Measurements from ENCODE around the gene CAMK1D. TPM values are rescaled to one million over a fixed set of nuclear protein-coding genes. Genes with fewer than 3 reads are reported as not detected.

The CAMK1D gene
- total and polyA plus RNA-seq, 2 of the 8 experiments (the other 6 are each of a cell fraction or from before 2014, with no cell fraction given): 3.5 to 10.6 TPM

DNA sequence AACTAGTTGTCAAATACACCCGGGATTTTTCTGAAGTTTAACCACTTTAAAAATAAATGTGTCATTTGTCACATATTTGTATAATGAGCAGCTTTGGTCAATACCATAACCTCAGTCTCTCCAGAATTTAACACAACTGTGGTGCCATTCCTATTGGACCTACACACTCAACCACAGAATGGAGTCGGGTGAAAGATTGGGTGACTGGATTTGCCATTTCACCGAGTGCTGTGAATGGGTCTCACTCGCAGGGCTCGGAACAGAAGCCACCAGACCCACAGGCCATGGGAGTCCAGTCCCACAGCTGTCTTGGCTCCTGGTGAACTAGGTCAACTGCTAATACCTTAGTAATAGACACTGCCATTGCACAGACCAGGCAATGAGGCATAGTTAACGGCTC, 353.8 kb downstream of the CAMK1D start:
- Histone ChIP-seq H2AFZ (ENCODE audit: low read length) (no peak overlapping the region), H3K27me3 (replicated peaks in 1 of 4; ENCODE audit: control insufficient read depth in 3 of 4, extremely low read depth in 1 of 4, insufficient read depth in 3 of 4, low read length in 3 of 4) (no peaks in the 10 kb centered on the region), H3K14ac (ENCODE audit: insufficient read length) (no peak overlapping the region), H3K23me2 (ENCODE audit: low read depth, low read length) (no peaks in the 10 kb centered on the region), H3K79me1 (ENCODE audit: low read depth, low read length) (no peaks in the 10 kb centered on the region), H3K27ac (ENCODE audit: low read depth, low read length) (no peak overlapping the region), H3K9me3 (ENCODE audit: insufficient read depth in 2 of 2, low read depth in 1 of 2, low read length in 1 of 2) (no peaks in the 10 kb centered on the region), H3K79me2 (ENCODE audit: control insufficient read depth in 1 of 2, insufficient read depth in 2 of 2, low read length in 2 of 2) (no peaks in the 10 kb centered on the region), H3K4me1 (replicated peaks in 1 of 4; ENCODE audit: control insufficient read depth in 3 of 4, insufficient read depth in 4 of 4, low read length in 3 of 4) (peaks cover 0 to 14% (median 4%) of the 10 kb centered on the region in 4 experiments; a peak in 3 of 7 replicates), H3K4me3 (ENCODE audit: extremely low read depth in 1 of 4, insufficient read depth in 2 of 4, low read depth in 3 of 4, low read length in 4 of 4) (no peak overlapping the region), H2BK120ac (replicated peaks; ENCODE audit: low read depth, low read length) (no peak overlapping the region), H2AK5ac (ENCODE audit: low read depth, low read length) (no peak overlapping the region), H4K8ac (ENCODE audit: extremely low read depth, insufficient read depth, low read length) (no peak overlapping the region), H2BK12ac (ENCODE audit: low read depth, low read length) (no peak overlapping the region), H2BK15ac (ENCODE audit: low read length) (no peak overlapping the region), H2BK20ac (ENCODE audit: low read length) (no peak overlapping the region), H3K18ac (ENCODE audit: extremely low read depth, low read length) (no peak overlapping the region), H3K9ac (replicated peaks in 1 of 4; ENCODE audit: extremely low read depth in 1 of 4, low read depth in 3 of 4, low read length in 3 of 4) (no peak overlapping the region), H3K56ac (replicated peaks; ENCODE audit: insufficient read length, low read depth, low read length) (no peak overlapping the region), H3K4me2 (ENCODE audit: insufficient read depth in 1 of 2, low read depth in 2 of 2, low read length in 2 of 2) (no peak overlapping the region), H4K5ac (ENCODE audit: insufficient read length, low read depth, low read length) (no peak overlapping the region), H3K36me3 (ENCODE audit: control insufficient read depth in 2 of 4, insufficient read depth in 4 of 4, low read length in 3 of 4) (no peaks in the 10 kb centered on the region), H3K4ac (replicated peaks; ENCODE audit: insufficient read length, low read depth, low read length) (no peak overlapping the region), H4K91ac (replicated peaks; ENCODE audit: insufficient read length, low read length) (no peak overlapping the region), H2BK5ac (ENCODE audit: low read depth, low read length) (no peak overlapping the region), H3K23ac (ENCODE audit: insufficient read length) (no peak overlapping the region), H4K20me1 (replicated peaks in 1 of 2; ENCODE audit: control insufficient read depth in 1 of 2, insufficient read depth in 2 of 2, low read length in 2 of 2) (no peaks in the 10 kb centered on the region)
- FAIRE-seq: no peak
- DNase-seq (ENCODE audit: low read depth in 1 of 2, low spot score in 2 of 2): no peak
- 94% methylated on average over 6 of the region's 6 CpGs; no CpG with 5 or more reads in 1 of the 2 experiments for WGBS, 2 experiments (ENCODE audit: extremely low coverage in 1 of 2, insufficient coverage in 1 of 2, insufficient read length in 1 of 2, insufficient replicate concordance in 2 of 2, low coverage in 1 of 2, low lambda C conversion rate in 2 of 2, missing lambda C conversion rate in 1 of 2)
- CTCF ChIA-PET (ENCODE audit: partially characterized antibody): interaction anchor here (1.1 to 1.4 kb wide), 3 partner anchors 9 to 440 kb away, joined by 3 to 9 read pairs (median 4); no protein-coding TSS in a partner anchor
- POLR2A ChIA-PET (ENCODE audit: partially characterized antibody): no interaction called here
- TF ChIP-seq SAP30 (IDR thresholded peaks at IDR 0.05; ENCODE audit: insufficient read depth, insufficient replicate concordance, low read length) (no peak), FOSL1 (IDR thresholded peaks at IDR 0.05; ENCODE audit: insufficient read depth, low read depth, low read length) (no peak), POLR2A (IDR thresholded peaks at IDR 0.05; ENCODE audit: control extremely low read depth in 1 of 2, low read depth in 2 of 2, low read length in 2 of 2) (no peak), POLR2AphosphoS5 (IDR thresholded peaks at IDR 0.05; ENCODE audit: low read depth, low read length) (no peak), CBX8 (IDR thresholded peaks at IDR 0.05; ENCODE audit: borderline replicate concordance, low read depth, low read length) (no peak), TAF7 (optimal IDR thresholded peaks at IDR 0.05; ENCODE audit: borderline replicate concordance, low read depth, low read length) (no peak), RXRA (IDR thresholded peaks at IDR 0.05; ENCODE audit: insufficient read depth, low read depth, low read length) (no peak), RFX5 (IDR thresholded peaks at IDR 0.05; ENCODE audit: borderline replicate concordance, low read depth, low read length) (no peak), TEAD4 (IDR thresholded peaks at IDR 0.05; ENCODE audit: low read depth, low read length) (no peak)
- TF ChIP-seq, protein P1, sequence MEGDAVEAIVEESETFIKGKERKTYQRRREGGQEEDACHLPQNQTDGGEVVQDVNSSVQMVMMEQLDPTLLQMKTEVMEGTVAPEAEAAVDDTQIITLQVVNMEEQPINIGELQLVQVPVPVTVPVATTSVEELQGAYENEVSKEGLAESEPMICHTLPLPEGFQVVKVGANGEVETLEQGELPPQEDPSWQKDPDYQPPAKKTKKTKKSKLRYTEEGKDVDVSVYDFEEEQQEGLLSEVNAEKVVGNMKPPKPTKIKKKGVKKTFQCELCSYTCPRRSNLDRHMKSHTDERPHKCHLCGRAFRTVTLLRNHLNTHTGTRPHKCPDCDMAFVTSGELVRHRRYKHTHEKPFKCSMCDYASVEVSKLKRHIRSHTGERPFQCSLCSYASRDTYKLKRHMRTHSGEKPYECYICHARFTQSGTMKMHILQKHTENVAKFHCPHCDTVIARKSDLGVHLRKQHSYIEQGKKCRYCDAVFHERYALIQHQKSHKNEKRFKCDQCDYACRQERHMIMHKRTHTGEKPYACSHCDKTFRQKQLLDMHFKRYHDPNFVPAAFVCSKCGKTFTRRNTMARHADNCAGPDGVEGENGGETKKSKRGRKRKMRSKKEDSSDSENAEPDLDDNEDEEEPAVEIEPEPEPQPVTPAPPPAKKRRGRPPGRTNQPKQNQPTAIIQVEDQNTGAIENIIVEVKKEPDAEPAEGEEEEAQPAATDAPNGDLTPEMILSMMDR (IDR thresholded peaks at IDR 0.05; ENCODE audit: control extremely low read depth in 1 of 3, insufficient read depth in 1 of 3, low read depth in 1 of 3, low read length in 3 of 3): no peak
- TF ChIP-seq, protein P2, sequence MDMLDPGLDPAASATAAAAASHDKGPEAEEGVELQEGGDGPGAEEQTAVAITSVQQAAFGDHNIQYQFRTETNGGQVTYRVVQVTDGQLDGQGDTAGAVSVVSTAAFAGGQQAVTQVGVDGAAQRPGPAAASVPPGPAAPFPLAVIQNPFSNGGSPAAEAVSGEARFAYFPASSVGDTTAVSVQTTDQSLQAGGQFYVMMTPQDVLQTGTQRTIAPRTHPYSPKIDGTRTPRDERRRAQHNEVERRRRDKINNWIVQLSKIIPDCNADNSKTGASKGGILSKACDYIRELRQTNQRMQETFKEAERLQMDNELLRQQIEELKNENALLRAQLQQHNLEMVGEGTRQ (IDR thresholded peaks at IDR 0.05; ENCODE audit: low read length): no peak

Measured in H1 (cell line).